Trophoblast cell (in vitro differentiated cells and primary cell): ENCODE data around the gene WWC2.

Experiments used
- DNase-seq, 2 donors: peaks; one replicate each; pipeline ENCODE4 v3.0.0-alpha.2; 2016
- H2AFZ ChIP-seq: 2 replicates; pipeline ENCODE4 v1.6.1; 2013; ENCODE audit warnings: low read length, moderate library complexity, mild to moderate bottlenecking; ENCODE audit not compliant: insufficient read depth, poor library complexity
- H2AK5ac ChIP-seq: 2 replicates; pipeline ENCODE4 v1.6.1; 2013; ENCODE audit warnings: mild to moderate bottlenecking, low read length
- H2BK120ac ChIP-seq: 2 replicates; pipeline ENCODE4 v1.6.1; 2013; ENCODE audit warnings: low read length, mild to moderate bottlenecking, moderate library complexity; ENCODE audit not compliant: insufficient read depth, poor library complexity
- H2BK12ac ChIP-seq: 2 replicates; pipeline ENCODE4 v1.6.1; 2013; ENCODE audit warnings: mild to moderate bottlenecking, low read length, moderate library complexity
- H2BK5ac ChIP-seq: 2 replicates; pipeline ENCODE4 v1.6.1; 2013; ENCODE audit warnings: low read length, low read depth, moderate library complexity, mild to moderate bottlenecking; ENCODE audit not compliant: poor library complexity
- H3K14ac ChIP-seq: 2 replicates; pipeline ENCODE4 v1.6.1; 2013; ENCODE audit warnings: mild to moderate bottlenecking, low read length
- H3K18ac ChIP-seq: 2 replicates; pipeline ENCODE4 v1.6.1; 2013; ENCODE audit warnings: mild to moderate bottlenecking, low read length
- H3K23ac ChIP-seq: 2 replicates; pipeline ENCODE4 v1.6.1; 2013; ENCODE audit warnings: low read length
- H3K27ac ChIP-seq: 2 replicates; pipeline ENCODE4 v1.5.1; 2013; ENCODE audit warnings: low read depth, mild to moderate bottlenecking, inconsistent platforms, low read length, moderate library complexity
- H3K27me3 ChIP-seq: 2 replicates; pipeline ENCODE4 v1.6.1; 2013; ENCODE audit warnings: inconsistent platforms, mild to moderate bottlenecking, low read length, moderate library complexity; ENCODE audit not compliant: insufficient read depth
- H3K36me3 ChIP-seq, 2 experiments: 1 replicate in 1 of 2; 2 replicates in 1 of 2; pipeline ENCODE4 v1.6.1; 2013; ENCODE audit warnings: low read length in 2 of 2, mild to moderate bottlenecking in 2 of 2, moderate library complexity in 1 of 2; ENCODE audit not compliant: insufficient read depth in 2 of 2, control insufficient read depth in 1 of 2
- H3K4ac ChIP-seq: 2 replicates; pipeline ENCODE4 v1.6.1; 2013; ENCODE audit warnings: low read depth, mild to moderate bottlenecking, low read length, moderate library complexity
- H3K4me1 ChIP-seq, 2 experiments: 1 replicate in 1 of 2; 2 replicates in 1 of 2; pipeline ENCODE4 v1.6.1; 2013; ENCODE audit warnings: low read length in 2 of 2, mild to moderate bottlenecking in 2 of 2, moderate library complexity in 1 of 2; ENCODE audit not compliant: insufficient read depth in 2 of 2, control insufficient read depth in 1 of 2
- H3K4me2 ChIP-seq: 2 replicates; pipeline ENCODE4 v1.6.1; 2013; ENCODE audit warnings: inconsistent platforms, mild to moderate bottlenecking, low read length, moderate library complexity
- H3K4me3 ChIP-seq: 2 replicates; pipeline ENCODE4 v1.5.1; 2013; ENCODE audit warnings: mild to moderate bottlenecking, low read depth, low read length, inconsistent platforms
- H3K79me1 ChIP-seq: one replicate; pipeline ENCODE4 v1.6.1; 2013; ENCODE audit warnings: low read length
- H3K79me2 ChIP-seq: 2 replicates; pipeline ENCODE4 v1.6.1; 2013; ENCODE audit warnings: low read length, mild to moderate bottlenecking; ENCODE audit not compliant: control insufficient read depth, insufficient read depth, poor library complexity
- H3K9ac ChIP-seq: 2 replicates; pipeline ENCODE4 v1.6.1; 2013; ENCODE audit warnings: mild to moderate bottlenecking, low read length
- H3K9me3 ChIP-seq: 2 replicates; pipeline ENCODE4 v1.6.1; 2013; ENCODE audit warnings: low read depth, mild to moderate bottlenecking, control low read depth, inconsistent platforms, low read length; ENCODE audit not compliant: insufficient read depth
- H4K12ac ChIP-seq: 2 replicates; pipeline ENCODE4 v1.6.1; 2013; ENCODE audit warnings: low read depth, mild to moderate bottlenecking, low read length, moderate library complexity
- H4K8ac ChIP-seq: 2 replicates; pipeline ENCODE4 v1.6.1; 2013; ENCODE audit warnings: low read depth, mild to moderate bottlenecking, low read length, moderate library complexity
- H4K91ac ChIP-seq: one replicate; pipeline ENCODE4 v1.6.1; 2013; ENCODE audit warnings: low read depth, mild to moderate bottlenecking, low read length, moderate library complexity
- WGBS: extraction: QIAGEN DNeasy Blood & Tissue Kit; methylation state at CpG from one replicate; pipeline ENCODE4 v1.1.7; 2013; ENCODE audit warnings: missing lambda C conversion rate; ENCODE audit not compliant: insufficient read length, insufficient coverage; ENCODE audit errors: extremely low coverage; 5-methylcytosine and 5-hydroxymethylcytosine counted together

The WWC2 gene

GRCh38 chr4:183213996-183214395 lies 114.9 kb downstream of the WWC2 start:
- Histone ChIP-seq H3K9me3 (no peaks in the 10 kb centered on the region), H3K27ac (no peak overlapping the region), H4K12ac (no peak overlapping the region), H3K79me1 (no peaks in the 10 kb centered on the region), H3K9ac (no peak overlapping the region), H2BK5ac (no peak overlapping the region), H3K4me3 (no peak overlapping the region), H3K4ac (no peak overlapping the region), H3K18ac (no peak overlapping the region), H4K8ac (no peak overlapping the region), H2BK12ac (no peak overlapping the region), H3K4me1 (no peaks in the 10 kb centered on the region), H2AFZ (no peak overlapping the region), H4K91ac (no peak overlapping the region), H3K4me2 (no peak overlapping the region), H3K27me3 (no peaks in the 10 kb centered on the region), H3K23ac (no peak overlapping the region), H2BK120ac (no peak overlapping the region), H2AK5ac (no peak overlapping the region), H3K79me2 (no peaks in the 10 kb centered on the region), H3K14ac (no peak overlapping the region), H3K36me3 (peaks cover 0 to 1% of the 10 kb centered on the region in 2 experiments)
- no peak for DNase-seq
- WGBS = no CpG with 5 or more reads among the region's 2 CpGs

DNA sequence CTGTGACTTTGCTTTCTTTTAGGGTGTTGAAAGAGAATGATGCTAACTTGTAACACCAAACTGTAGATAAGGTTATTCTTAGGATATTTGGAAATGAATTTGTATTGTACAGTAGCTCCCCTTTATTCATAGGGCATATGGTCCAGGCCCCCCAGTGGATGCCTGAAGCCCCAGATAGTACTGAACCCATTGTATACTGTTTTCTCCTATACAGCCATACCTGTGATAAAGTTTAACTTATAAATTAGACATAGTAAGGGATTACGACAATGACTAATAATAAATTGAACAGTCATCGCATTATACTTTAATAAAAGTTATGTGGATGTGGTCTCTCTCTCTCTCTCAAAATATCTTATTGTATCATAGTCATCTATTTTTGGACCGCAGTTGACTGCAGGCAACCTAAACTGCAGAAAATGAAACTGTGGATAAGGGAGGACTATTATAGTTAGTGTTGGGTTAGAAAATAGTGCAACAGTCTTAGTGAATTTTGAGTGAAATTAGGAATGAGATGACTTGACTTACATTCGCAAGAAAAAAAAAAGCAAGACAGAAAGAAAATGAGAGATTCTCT lies 115.9 kb downstream of the WWC2 start:
- no peak overlapping the region for H3K9ac ChIP-seq
- H3K27me3 ChIP-seq = no peaks in the 10 kb centered on the region
- peaks cover 0 to 1% of the 10 kb centered on the region in 2 experiments for H3K36me3 ChIP-seq
- no peak overlapping the region for H2BK120ac ChIP-seq
- no peaks in the 10 kb centered on the region for H3K79me2 ChIP-seq
- H3K4me1 ChIP-seq = no peaks in the 10 kb centered on the region
- H2AFZ ChIP-seq = no peak overlapping the region
- no peak overlapping the region for H2BK5ac ChIP-seq
- no CpG with 5 or more reads among the region's 4 CpGs for WGBS
- H3K23ac ChIP-seq = no peak overlapping the region
- H3K14ac ChIP-seq = no peak overlapping the region
- no peak overlapping the region for H4K12ac ChIP-seq
- no peak overlapping the region for H2BK12ac ChIP-seq
- H4K8ac ChIP-seq = no peak overlapping the region
- no peak overlapping the region for H3K18ac ChIP-seq
- no peaks in the 10 kb centered on the region for H3K9me3 ChIP-seq
- no peak overlapping the region for H3K4me3 ChIP-seq
- H3K79me1 ChIP-seq = no peaks in the 10 kb centered on the region
- H3K4ac ChIP-seq = no peak overlapping the region
- no peak overlapping the region for H4K91ac ChIP-seq
- DNase-seq = no peak
- H3K27ac ChIP-seq = no peak overlapping the region
- no peak overlapping the region for H2AK5ac ChIP-seq
- no peak overlapping the region for H3K4me2 ChIP-seq

DNA sequence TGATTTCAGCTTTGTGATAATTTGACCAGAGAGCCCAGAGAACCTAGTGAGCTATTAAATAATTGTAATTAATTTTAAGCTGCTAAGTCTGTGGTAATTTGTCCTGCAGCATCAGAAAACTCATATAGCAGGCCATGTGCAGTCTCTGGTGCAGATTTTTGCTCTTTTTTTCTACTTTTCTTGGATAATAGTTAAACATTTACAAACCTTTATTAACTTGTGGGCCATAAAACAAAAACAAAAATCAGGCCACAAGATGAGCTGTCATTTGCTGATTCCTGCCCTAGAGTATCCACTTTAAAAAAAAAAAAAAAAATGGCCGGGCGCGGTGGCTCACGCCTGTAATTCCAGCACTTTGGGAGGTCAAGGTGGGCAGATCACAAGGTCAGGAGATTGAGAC lies 121.2 kb downstream of the WWC2 start:
- no CpG with 5 or more reads among the region's 4 CpGs for WGBS
- Histone ChIP-seq H3K23ac (no peak overlapping the region), H4K12ac (no peak overlapping the region), H2BK5ac (no peak overlapping the region), H3K14ac (no peak overlapping the region), H3K36me3 (peaks cover 0 to 2% of the 10 kb centered on the region in 2 experiments), H4K8ac (no peak overlapping the region), H2AK5ac (no peak overlapping the region), H3K79me1 (no peaks in the 10 kb centered on the region), H3K4me2 (no peak overlapping the region), H3K9me3 (no peaks in the 10 kb centered on the region), H3K27ac (no peak overlapping the region), H3K4me1 (no peaks in the 10 kb centered on the region), H3K4me3 (no peak overlapping the region), H2BK120ac (no peak overlapping the region), H3K79me2 (no peaks in the 10 kb centered on the region), H3K27me3 (no peaks in the 10 kb centered on the region), H3K18ac (no peak overlapping the region), H3K4ac (no peak overlapping the region), H3K9ac (no peak overlapping the region), H2AFZ (no peak overlapping the region), H4K91ac (no peak overlapping the region), H2BK12ac (no peak overlapping the region)
- DNase-seq = no peak

DNA sequence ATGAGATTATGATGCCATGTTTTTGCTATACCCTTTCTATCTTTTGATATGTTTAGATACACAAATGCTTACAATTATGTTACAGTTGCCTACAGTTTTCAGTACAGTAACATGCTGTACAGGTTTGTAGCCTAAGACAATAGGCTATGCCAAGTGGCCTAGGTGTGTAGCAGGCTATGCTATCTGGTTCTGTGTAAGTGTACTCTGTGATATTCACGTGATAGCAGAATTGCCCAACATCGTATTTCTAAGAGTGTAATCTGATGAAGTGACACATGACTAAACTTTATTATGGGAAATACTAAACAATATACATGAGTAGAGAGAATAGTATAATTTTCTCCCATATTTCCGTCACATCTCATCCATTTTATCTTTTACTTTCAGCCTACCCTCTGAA lies 124.0 kb downstream of the WWC2 start:
- no peak overlapping the region for H3K4ac ChIP-seq
- no peak overlapping the region for H2AK5ac ChIP-seq
- no peak overlapping the region for H4K91ac ChIP-seq
- no peak overlapping the region for H3K27ac ChIP-seq
- H4K12ac ChIP-seq = no peak overlapping the region
- peaks cover 0 to 2% of the 10 kb centered on the region in 2 experiments for H3K36me3 ChIP-seq
- no peak overlapping the region for H3K4me3 ChIP-seq
- H3K79me2 ChIP-seq = no peaks in the 10 kb centered on the region
- H2BK5ac ChIP-seq = no peak overlapping the region
- peak in 1 of 2 donors; percentile 1 for DNase-seq
- WGBS = no CpG with 5 or more reads among the region's 3 CpGs
- H3K4me2 ChIP-seq = no peak overlapping the region
- H2BK12ac ChIP-seq = no peak overlapping the region
- no peak overlapping the region for H3K18ac ChIP-seq
- H2AFZ ChIP-seq = no peak overlapping the region
- no peak overlapping the region for H3K9ac ChIP-seq
- H3K9me3 ChIP-seq = no peaks in the 10 kb centered on the region
- no peak overlapping the region for H4K8ac ChIP-seq
- no peaks in the 10 kb centered on the region for H3K79me1 ChIP-seq
- H3K14ac ChIP-seq = no peak overlapping the region
- H2BK120ac ChIP-seq = no peak overlapping the region
- H3K27me3 ChIP-seq = no peaks in the 10 kb centered on the region
- H3K4me1 ChIP-seq = no peaks in the 10 kb centered on the region
- no peak overlapping the region for H3K23ac ChIP-seq
